DOHH2 (cell line): ENCODE results near the gene PCLO.

Source experiments
- H3F3A ChIP-seq: fragments of 200-600 bp; sonication (generic), shearing (Covaris generic); 2 replicates; pipeline ENCODE4 v1.6.0; 2016; ENCODE audit warnings: antibody characterized with exemption, mild to moderate bottlenecking; ENCODE audit not compliant: control insufficient read depth, insufficient read depth
- H3K27ac ChIP-seq: fragments of 200-600 bp; sonication (generic); 2 replicates; pipeline ENCODE4 v1.5.1; 2014; ENCODE audit warnings: low read depth, mild to moderate bottlenecking, low read length, moderate library complexity
- H3K27me3 ChIP-seq: fragments of 200-600 bp; sonication (generic); 2 replicates; pipeline ENCODE4 v1.6.1; 2014; ENCODE audit warnings: mild to moderate bottlenecking, low read length, mixed read lengths; ENCODE audit not compliant: control insufficient read depth
- H3K36me3 ChIP-seq: fragments of 200-600 bp; sonication (generic); 2 replicates; pipeline ENCODE4 v1.6.1; 2014; ENCODE audit warnings: mild to moderate bottlenecking, low read length, moderate library complexity, mixed read lengths; ENCODE audit not compliant: control insufficient read depth
- H3K4me1 ChIP-seq: fragments of 200-600 bp; sonication (generic); 2 replicates; pipeline ENCODE4 v1.6.1; 2014; ENCODE audit warnings: mild to moderate bottlenecking, low read length, mixed read lengths; ENCODE audit not compliant: control insufficient read depth
- H3K4me2 ChIP-seq: fragments of 200-600 bp; sonication (generic); 2 replicates; pipeline ENCODE4 v1.6.0; 2014; ENCODE audit warnings: mild to moderate bottlenecking, low read length, moderate library complexity
- H3K4me3 ChIP-seq: fragments of 200-600 bp; sonication (generic); 2 replicates; pipeline ENCODE4 v1.5.1; 2014; ENCODE audit warnings: mild to moderate bottlenecking, low read length, mixed read lengths
- H3K79me2 ChIP-seq: fragments of 200-600 bp; sonication (generic); 2 replicates; pipeline ENCODE4 v1.6.1; 2014; ENCODE audit warnings: mild to moderate bottlenecking, low read length, mixed read lengths; ENCODE audit not compliant: control insufficient read depth
- H3K9me2 ChIP-seq: fragments of 200-600 bp; sonication (generic); replicated peaks from 2 replicates; pipeline ENCODE4 v1.6.1; 2014; ENCODE audit warnings: mild to moderate bottlenecking, low read length, mixed read lengths; ENCODE audit not compliant: control insufficient read depth
- H3K9me3 ChIP-seq: fragments of 200-600 bp; sonication (generic); 2 replicates; pipeline ENCODE4 v1.6.1; 2014; ENCODE audit warnings: antibody characterized with exemption, low read length, mixed read lengths; ENCODE audit not compliant: control insufficient read depth, insufficient read depth
- H4K20me1 ChIP-seq: fragments of 200-600 bp; sonication (generic); 2 replicates; pipeline ENCODE4 v1.6.0; 2014; ENCODE audit warnings: low read depth, mild to moderate bottlenecking, antibody characterized with exemption, low read length, moderate library complexity; ENCODE audit not compliant: control insufficient read depth, insufficient read depth
- EZH2phosphoT487 ChIP-seq: fragments of 200-600 bp; sonication (generic); IDR thresholded peaks from 2 replicates; pipeline ENCODE4 v1.6.1; 2017; ENCODE audit warnings: borderline replicate concordance, mild to moderate bottlenecking, antibody characterized with exemption, low read length, moderate library complexity, mixed read lengths
- TF ChIP-seq, protein P1 (sequence below): fragments of 200-600 bp; sonication (generic); IDR thresholded peaks from one replicate; pipeline ENCODE4 v1.5.1; 2014; ENCODE audit warnings: antibody characterized with exemption, mild to moderate bottlenecking, low read depth, low read length; ENCODE audit not compliant: poor library complexity, severe bottlenecking

Gene PCLO

DNA sequence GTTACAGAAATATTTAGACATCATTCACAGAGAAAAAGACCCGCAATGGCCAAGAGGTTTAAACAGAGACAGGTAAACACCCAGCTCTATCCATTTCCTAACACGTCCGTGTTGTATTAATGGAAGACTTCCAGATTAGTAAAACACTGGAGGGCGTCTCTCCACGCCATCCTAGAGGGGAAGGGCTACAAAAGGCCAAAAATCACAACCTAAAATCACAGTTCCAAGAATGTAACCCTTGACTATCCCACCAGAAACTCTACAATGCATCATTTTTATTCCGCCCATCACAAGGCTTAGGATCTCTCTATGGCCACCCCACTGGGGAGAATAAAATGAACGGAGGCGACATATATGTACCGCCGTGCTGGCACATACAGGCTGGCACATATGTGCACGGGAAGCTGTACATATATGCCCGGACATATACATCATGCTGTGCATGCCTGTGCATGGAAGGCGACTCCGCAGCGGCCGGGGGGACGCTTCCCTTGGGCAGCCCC, 734 bp downstream of the PCLO start:
- Histone ChIP-seq H3K79me2 (no peaks in the 10 kb centered on the region), H3K9me3 (no peaks in the 10 kb centered on the region; the same call in 1 of the 2 replicates), H3K4me2 (peak overlapping the region; percentile 40; the same call in 1 of the 2 replicates), H3K4me3 (peak overlapping the region; percentile 62; the same call in 1 of the 2 replicates), H3K27ac (no peak overlapping the region), H4K20me1 (no peaks in the 10 kb centered on the region), H3K27me3 (no peaks in the 10 kb centered on the region), H3K36me3 (no peaks in the 10 kb centered on the region), H3K4me1 (peaks cover 11% of the 10 kb centered on the region), H3F3A (no peaks in the 10 kb centered on the region), H3K9me2 (no peaks in the 10 kb centered on the region)
- TF ChIP-seq EZH2phosphoT487 = no peak
- TF ChIP-seq, protein P1, sequence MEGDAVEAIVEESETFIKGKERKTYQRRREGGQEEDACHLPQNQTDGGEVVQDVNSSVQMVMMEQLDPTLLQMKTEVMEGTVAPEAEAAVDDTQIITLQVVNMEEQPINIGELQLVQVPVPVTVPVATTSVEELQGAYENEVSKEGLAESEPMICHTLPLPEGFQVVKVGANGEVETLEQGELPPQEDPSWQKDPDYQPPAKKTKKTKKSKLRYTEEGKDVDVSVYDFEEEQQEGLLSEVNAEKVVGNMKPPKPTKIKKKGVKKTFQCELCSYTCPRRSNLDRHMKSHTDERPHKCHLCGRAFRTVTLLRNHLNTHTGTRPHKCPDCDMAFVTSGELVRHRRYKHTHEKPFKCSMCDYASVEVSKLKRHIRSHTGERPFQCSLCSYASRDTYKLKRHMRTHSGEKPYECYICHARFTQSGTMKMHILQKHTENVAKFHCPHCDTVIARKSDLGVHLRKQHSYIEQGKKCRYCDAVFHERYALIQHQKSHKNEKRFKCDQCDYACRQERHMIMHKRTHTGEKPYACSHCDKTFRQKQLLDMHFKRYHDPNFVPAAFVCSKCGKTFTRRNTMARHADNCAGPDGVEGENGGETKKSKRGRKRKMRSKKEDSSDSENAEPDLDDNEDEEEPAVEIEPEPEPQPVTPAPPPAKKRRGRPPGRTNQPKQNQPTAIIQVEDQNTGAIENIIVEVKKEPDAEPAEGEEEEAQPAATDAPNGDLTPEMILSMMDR = no peak

DNA sequence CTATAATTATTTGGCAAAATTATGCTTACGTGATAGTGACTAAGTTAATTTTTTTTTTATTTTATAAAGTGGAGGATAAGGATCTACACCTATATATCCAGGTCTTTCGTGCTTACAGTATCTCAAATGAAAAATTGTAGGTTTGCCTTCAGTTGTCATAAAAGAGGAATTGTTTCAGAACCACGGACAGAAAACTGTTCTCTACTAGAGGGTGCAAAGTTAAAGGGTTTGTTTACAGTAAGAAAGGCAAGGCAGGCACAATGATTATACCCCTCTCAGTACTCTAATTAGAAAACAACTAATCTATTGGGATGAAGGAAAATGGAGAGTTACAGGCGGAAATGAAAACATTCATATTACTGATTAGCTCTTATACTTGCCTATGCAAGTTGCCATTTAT, 1.5 kb downstream of the PCLO start:
- Histone ChIP-seq H3K9me3 (no peaks in the 10 kb centered on the region; the same call in 1 of the 2 replicates), H3K27ac (no peak overlapping the region), H3K4me1 (peaks cover 11% of the 10 kb centered on the region), H4K20me1 (no peaks in the 10 kb centered on the region), H3K36me3 (no peaks in the 10 kb centered on the region), H3K79me2 (no peaks in the 10 kb centered on the region), H3K4me2 (no peak overlapping the region), H3K9me2 (no peaks in the 10 kb centered on the region), H3K27me3 (no peaks in the 10 kb centered on the region), H3F3A (no peaks in the 10 kb centered on the region), H3K4me3 (no peak overlapping the region)
- no peak for TF ChIP-seq EZH2phosphoT487
- TF ChIP-seq, protein P1 = no peak

DNA sequence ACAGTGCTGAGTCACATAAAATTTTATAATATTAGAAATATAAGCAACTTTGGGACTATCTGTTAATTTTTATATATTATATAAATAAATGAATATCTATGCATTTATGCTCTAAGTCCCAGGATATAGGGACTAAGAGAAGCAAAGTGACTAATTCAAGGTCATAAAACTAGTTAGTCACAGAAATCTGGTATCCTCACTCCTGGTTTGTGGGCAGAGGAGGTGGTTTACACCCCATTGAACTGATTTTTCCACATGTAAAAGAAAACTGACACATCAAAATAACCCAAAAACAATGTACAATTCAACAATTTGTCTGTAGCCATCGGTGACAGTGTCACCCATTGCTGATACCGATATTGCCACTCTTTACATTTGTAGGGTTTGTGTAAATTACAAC, 3.0 kb downstream of the PCLO start:
- Histone ChIP-seq H3K79me2 (no peaks in the 10 kb centered on the region), H3K4me1 (peaks cover 11% of the 10 kb centered on the region), H4K20me1 (no peaks in the 10 kb centered on the region), H3K36me3 (no peaks in the 10 kb centered on the region), H3K4me3 (no peak overlapping the region), H3K27me3 (no peaks in the 10 kb centered on the region), H3K9me3 (no peaks in the 10 kb centered on the region; the same call in 1 of the 2 replicates), H3K27ac (no peak overlapping the region), H3K9me2 (no peaks in the 10 kb centered on the region), H3K4me2 (no peak overlapping the region), H3F3A (no peaks in the 10 kb centered on the region)
- TF ChIP-seq EZH2phosphoT487 = no peak
- TF ChIP-seq, protein P1 = no peak
